Measurements from ENCODE around the gene GATA5. TPM values are rescaled to one million over a fixed set of nuclear protein-coding genes. Genes with fewer than 3 reads are reported as not detected.

The GATA5 gene
- total RNA-seq, 2 experiments from 2014 or later: not detected

- Mint-ChIP-seq H3K36me3 (no peaks in the 10 kb centered on the region), H3K4me3 (no peak overlapping the region)
- POLR2A ChIA-PET: no interaction called here
Measured at GRCh38 chr20:62457098-62457497, 18.7 kb downstream of the GATA5 start.

GRCh38 chr20:62455929-62456328, 19.9 kb downstream of the GATA5 start:
- H3K27ac Mint-ChIP-seq: no peak overlapping the region
- no peak for DNase-seq
- H3K4me3 Mint-ChIP-seq: no peak overlapping the region

More at GRCh38 chr20:62457098-62457497, 18.7 kb downstream of the GATA5 start:
- no peak for ATAC-seq (ENCODE audit: low read depth)
- no peak overlapping the region for H3K27ac Mint-ChIP-seq
- H3K4me1 Mint-ChIP-seq: peaks cover 1% of the 10 kb centered on the region
- H3K27me3 Mint-ChIP-seq: peaks cover 3% of the 10 kb centered on the region
- no peaks in the 10 kb centered on the region for H3K9me3 Mint-ChIP-seq
- DNase-seq: no peak

GRCh38 chr20:62454904-62455636, 20.7 kb downstream of the GATA5 start:
- POLR2A ChIA-PET: no interaction called here
- peaks cover 3% of the 10 kb centered on the region for H3K27me3 Mint-ChIP-seq
- peaks cover 1% of the 10 kb centered on the region for H3K4me1 Mint-ChIP-seq
- ATAC-seq (ENCODE audit: low read depth) (no peak), DNase-seq (no peak)
- H3K36me3 Mint-ChIP-seq: no peaks in the 10 kb centered on the region
- no peak overlapping the region for H3K27ac Mint-ChIP-seq
- H3K4me3 Mint-ChIP-seq: no peak overlapping the region
- no peaks in the 10 kb centered on the region for H3K9me3 Mint-ChIP-seq

More at GRCh38 chr20:62455929-62456328, 19.9 kb downstream of the GATA5 start:
- POLR2A ChIA-PET: no interaction called here
- Mint-ChIP-seq H3K36me3 (no peaks in the 10 kb centered on the region), H3K27me3 (peaks cover 3% of the 10 kb centered on the region), H3K9me3 (no peaks in the 10 kb centered on the region), H3K4me1 (peaks cover 1% of the 10 kb centered on the region)
- ATAC-seq (ENCODE audit: low read depth): no peak

GRCh38 chr20:62453186-62453808, 22.5 kb downstream of the GATA5 start:
- Mint-ChIP-seq H3K4me3 (no peak overlapping the region), H3K36me3 (no peaks in the 10 kb centered on the region)

GRCh38 chr20:62452475-62453095, 23.2 kb downstream of the GATA5 start:
- Mint-ChIP-seq H3K36me3 (no peaks in the 10 kb centered on the region), H3K4me1 (peaks cover 1% of the 10 kb centered on the region), H3K27ac (no peak overlapping the region), H3K9me3 (no peaks in the 10 kb centered on the region), H3K4me3 (no peak overlapping the region), H3K27me3 (peaks cover 3% of the 10 kb centered on the region)
- no peak for DNase-seq
- ATAC-seq (ENCODE audit: low read depth): no peak
- POLR2A ChIA-PET: no interaction called here

More at GRCh38 chr20:62453186-62453808, 22.5 kb downstream of the GATA5 start:
- Mint-ChIP-seq H3K27me3 (peaks cover 3% of the 10 kb centered on the region), H3K9me3 (no peaks in the 10 kb centered on the region), H3K27ac (no peak overlapping the region), H3K4me1 (peaks cover 1% of the 10 kb centered on the region)
- no peak for DNase-seq
- no peak for ATAC-seq (ENCODE audit: low read depth)
- POLR2A ChIA-PET: no interaction called here

- Mint-ChIP-seq H3K27me3 (peaks cover 3% of the 10 kb centered on the region), H3K9me3 (no peaks in the 10 kb centered on the region), H3K4me1 (peaks cover 1% of the 10 kb centered on the region), H3K4me3 (no peak overlapping the region), H3K27ac (no peak overlapping the region), H3K36me3 (no peaks in the 10 kb centered on the region)
- DNase-seq (no peak), ATAC-seq (ENCODE audit: low read depth) (no peak)
- POLR2A ChIA-PET: no interaction called here
Measured at GRCh38 chr20:62451970-62452369, 23.8 kb downstream of the GATA5 start.

GRCh38 chr20:62451156-62451767, 24.5 kb downstream of the GATA5 start:
- DNase-seq: no peak
- POLR2A ChIA-PET: no interaction called here
- no peak for ATAC-seq (ENCODE audit: low read depth)
- H3K27ac Mint-ChIP-seq: no peak overlapping the region
- peaks cover 3% of the 10 kb centered on the region for H3K27me3 Mint-ChIP-seq
- no peak overlapping the region for H3K4me3 Mint-ChIP-seq
- H3K4me1 Mint-ChIP-seq: peaks cover 1% of the 10 kb centered on the region
- H3K9me3 Mint-ChIP-seq: no peaks in the 10 kb centered on the region
- H3K36me3 Mint-ChIP-seq: no peaks in the 10 kb centered on the region

- DNase-seq (no peak), ATAC-seq (ENCODE audit: low read depth) (no peak)
- Mint-ChIP-seq H3K9me3 (no peaks in the 10 kb centered on the region), H3K36me3 (no peaks in the 10 kb centered on the region), H3K27me3 (peaks cover 3% of the 10 kb centered on the region), H3K27ac (no peak overlapping the region), H3K4me3 (no peak overlapping the region), H3K4me1 (no peaks in the 10 kb centered on the region)
- POLR2A ChIA-PET: no interaction called here
Measured at GRCh38 chr20:62449951-62450691, 25.7 kb downstream of the GATA5 start.

- DNase-seq (no peak), ATAC-seq (ENCODE audit: low read depth) (no peak)
- no peak overlapping the region for H3K4me3 Mint-ChIP-seq
- no peaks in the 10 kb centered on the region for H3K27me3 Mint-ChIP-seq
- H3K27ac Mint-ChIP-seq: no peak overlapping the region
- H3K9me3 Mint-ChIP-seq: no peaks in the 10 kb centered on the region
- POLR2A ChIA-PET: no interaction called here
- no peaks in the 10 kb centered on the region for H3K36me3 Mint-ChIP-seq
- H3K4me1 Mint-ChIP-seq: no peaks in the 10 kb centered on the region
Measured at GRCh38 chr20:62448788-62449187, 27.0 kb downstream of the GATA5 start.

GRCh38 chr20:62448038-62448437, 27.8 kb downstream of the GATA5 start:
- no peak overlapping the region for H3K4me3 Mint-ChIP-seq
- no peaks in the 10 kb centered on the region for H3K36me3 Mint-ChIP-seq
- DNase-seq (no peak), ATAC-seq (ENCODE audit: low read depth) (no peak)
- H3K27me3 Mint-ChIP-seq: no peaks in the 10 kb centered on the region
- H3K27ac Mint-ChIP-seq: no peak overlapping the region
- H3K4me1 Mint-ChIP-seq: no peaks in the 10 kb centered on the region
- POLR2A ChIA-PET: no interaction called here
- H3K9me3 Mint-ChIP-seq: no peaks in the 10 kb centered on the region

GRCh38 chr20:62446888-62447869, 28.6 kb downstream of the GATA5 start:
- no peak overlapping the region for H3K27ac Mint-ChIP-seq
- POLR2A ChIA-PET: no interaction called here

GRCh38 chr20:62446481-62446880, 29.3 kb downstream of the GATA5 start:
- no peaks in the 10 kb centered on the region for H3K4me1 Mint-ChIP-seq

More at GRCh38 chr20:62446888-62447869, 28.6 kb downstream of the GATA5 start:
- DNase-seq (no peak), ATAC-seq (ENCODE audit: low read depth) (no peak)
- no peaks in the 10 kb centered on the region for H3K36me3 Mint-ChIP-seq
- H3K4me3 Mint-ChIP-seq: no peak overlapping the region
- no peaks in the 10 kb centered on the region for H3K9me3 Mint-ChIP-seq
- no peaks in the 10 kb centered on the region for H3K4me1 Mint-ChIP-seq
- no peaks in the 10 kb centered on the region for H3K27me3 Mint-ChIP-seq

More at GRCh38 chr20:62446481-62446880, 29.3 kb downstream of the GATA5 start:
- Mint-ChIP-seq H3K4me3 (no peak overlapping the region), H3K36me3 (no peaks in the 10 kb centered on the region), H3K9me3 (no peaks in the 10 kb centered on the region), H3K27me3 (no peaks in the 10 kb centered on the region), H3K27ac (no peak overlapping the region)
- DNase-seq: no peak
- POLR2A ChIA-PET: no interaction called here
- ATAC-seq (ENCODE audit: low read depth): no peak

All from activated naive CD8-positive, alpha-beta T cell treated with anti-CD3 and anti-CD28 coated beads, Interleukin-2, amount 10 ng/mL, durations not matched to agents 7 days and 5 days (primary cell).